Stimulated activated CD8-positive, alpha-beta memory T cell treated with anti-CD3 and anti-CD28 coated beads, Interleukin-12 subunit alpha, Interleukin-12 subunit beta, amount 100 ng/mL, for 24 hours (primary cell): ENCODE measurements around the gene LINC00237.

Source experiments
- DNase-seq: peaks from one replicate; pipeline ENCODE4 v3.0.0-alpha.2; 2020; ENCODE audit errors: extremely low read depth

The LINC00237 gene

DNA sequence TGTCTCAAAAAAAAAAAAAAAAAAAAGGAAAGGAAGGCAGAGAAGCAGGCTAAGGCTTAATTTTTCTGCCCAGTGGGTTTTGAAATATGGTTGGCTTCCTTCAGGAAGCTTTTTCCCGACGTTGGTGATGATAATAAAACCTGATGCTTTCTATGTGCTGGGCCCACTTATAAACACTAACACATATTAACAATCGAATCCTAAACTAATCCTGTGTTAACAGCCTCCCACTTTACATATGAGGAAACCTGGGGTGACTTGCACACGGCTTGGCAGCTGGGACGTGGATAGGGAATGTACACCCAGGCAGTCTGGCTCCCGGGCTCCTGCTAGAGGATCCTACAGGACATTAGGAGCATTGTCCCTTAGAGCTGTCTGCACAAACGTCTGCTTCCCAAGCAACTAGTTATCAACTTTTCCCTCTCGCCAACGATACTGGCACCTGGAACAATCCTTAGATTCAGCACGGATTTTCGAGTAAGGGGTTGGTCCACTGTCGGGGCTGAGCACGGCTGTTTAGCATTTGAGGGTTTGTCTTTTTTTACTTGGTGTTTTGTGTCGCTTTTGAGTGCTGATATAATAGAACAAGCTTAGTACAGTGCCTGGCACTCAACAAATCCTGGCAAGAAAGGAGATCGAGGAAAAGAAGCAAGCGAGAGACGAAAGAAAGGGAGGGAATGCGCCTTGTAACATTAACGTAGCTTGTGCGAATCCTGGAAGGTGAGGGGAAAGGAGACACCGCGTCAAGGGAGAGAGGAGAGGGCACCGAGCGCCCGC lies 19.1 kb upstream of the LINC00237 start:
- no peak for DNase-seq

- DNase-seq: no peak
Measured at GRCh38 chr20:21124190-21124589, 18.0 kb upstream of the LINC00237 start.

DNA sequence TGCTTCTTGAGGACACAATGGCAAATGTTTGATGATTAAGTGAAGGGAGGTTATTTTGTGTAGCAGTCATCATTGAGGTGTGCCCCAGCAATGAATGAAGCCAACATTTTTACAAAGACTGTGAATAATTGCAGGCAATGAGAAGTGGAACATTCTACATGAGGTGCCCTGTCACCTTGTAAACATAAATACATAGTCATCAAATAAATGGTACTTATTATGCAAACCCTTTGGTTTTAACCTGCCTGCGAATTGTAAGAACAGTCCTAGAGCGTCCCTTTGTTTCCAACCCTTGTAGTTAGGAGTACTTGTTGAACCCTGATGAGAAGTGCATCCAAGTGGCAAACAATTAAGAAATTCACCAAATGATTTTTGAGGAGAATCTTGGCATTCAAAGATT lies 12.6 kb upstream of the LINC00237 start:
- DNase-seq: no peak

GRCh38 chr20:21118138-21118537 lies 12.0 kb upstream of the LINC00237 start:
- no peak for DNase-seq

DNA sequence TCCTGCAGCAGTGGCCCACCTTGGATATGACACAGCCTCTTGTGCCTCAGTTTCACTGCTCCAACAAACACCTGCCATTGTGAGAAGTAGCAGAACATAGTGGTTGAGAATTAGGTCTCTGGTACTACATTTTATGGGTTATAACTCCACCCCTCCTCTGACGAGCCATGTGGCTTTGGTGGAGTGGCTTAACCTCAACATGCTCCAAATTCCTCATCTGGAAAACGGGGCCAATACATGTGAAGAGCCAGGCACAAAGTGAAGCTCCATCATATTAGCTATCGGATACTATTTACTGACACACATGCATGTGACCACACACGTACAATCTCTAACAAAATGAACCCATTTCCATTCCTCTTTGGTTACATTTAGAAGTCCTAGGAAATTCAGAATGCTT lies 11.4 kb upstream of the LINC00237 start:
- DNase-seq: no peak

DNA sequence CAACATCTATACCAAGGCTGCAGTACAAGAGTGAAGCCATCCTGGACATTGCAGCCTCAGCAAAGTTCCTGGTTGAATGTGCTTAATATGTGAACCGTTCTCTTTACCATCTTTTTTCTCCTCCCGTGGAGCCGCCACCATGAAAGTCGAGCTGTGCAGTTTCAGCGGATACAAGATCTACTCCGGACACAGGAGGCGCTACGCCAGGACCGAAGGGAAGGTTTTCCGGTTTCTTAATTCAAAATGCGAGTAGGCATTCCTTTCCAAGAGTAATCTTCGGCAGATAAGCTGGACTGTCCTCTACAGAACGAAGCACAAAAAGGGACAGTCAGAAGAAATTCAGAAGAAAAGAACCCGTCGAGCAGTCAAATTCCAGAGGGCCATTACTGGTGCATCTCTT lies 8.4 kb upstream of the LINC00237 start:
- DNase-seq: no peak

DNA sequence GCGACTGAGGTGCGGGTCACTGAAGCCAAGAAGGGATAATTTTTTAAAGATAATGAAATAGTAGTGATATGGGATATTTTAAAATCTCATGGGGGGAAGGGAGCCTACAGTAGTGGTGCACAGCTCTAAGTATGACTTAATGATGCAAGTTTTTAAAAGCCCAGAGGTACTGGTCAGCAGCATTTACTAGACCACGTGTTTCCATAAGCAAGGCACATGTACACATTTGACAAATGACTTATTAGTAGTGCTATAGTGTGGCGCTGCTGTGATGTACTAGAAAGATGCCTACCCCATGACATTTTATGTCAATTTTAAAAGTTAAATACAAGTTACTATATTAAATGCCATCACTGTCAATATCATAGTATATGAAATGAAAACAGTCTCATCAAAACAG lies 7.5 kb upstream of the LINC00237 start:
- no peak for DNase-seq

GRCh38 chr20:21111416-21111815 lies 5.3 kb upstream of the LINC00237 start:
- DNase-seq: no peak

DNA sequence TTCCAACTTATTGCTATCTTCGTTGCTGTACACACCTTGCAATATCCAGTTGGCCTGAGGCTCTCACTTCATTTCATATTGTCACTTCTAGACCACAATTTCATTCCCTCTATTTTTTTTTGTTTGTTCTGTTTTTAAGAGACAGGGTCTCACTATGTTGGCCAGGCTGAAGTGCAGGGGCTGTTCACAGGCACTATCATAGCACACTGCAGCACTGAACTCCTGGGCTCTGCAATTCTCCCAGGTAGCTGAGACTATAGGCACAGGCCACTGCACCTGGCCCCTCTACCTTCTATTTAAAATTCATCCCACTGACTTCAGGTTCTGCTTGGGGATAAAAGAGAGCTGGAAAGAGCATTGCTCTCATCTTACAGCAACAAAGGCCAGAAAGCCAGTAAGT lies 4.7 kb upstream of the LINC00237 start:
- DNase-seq: no peak

DNA sequence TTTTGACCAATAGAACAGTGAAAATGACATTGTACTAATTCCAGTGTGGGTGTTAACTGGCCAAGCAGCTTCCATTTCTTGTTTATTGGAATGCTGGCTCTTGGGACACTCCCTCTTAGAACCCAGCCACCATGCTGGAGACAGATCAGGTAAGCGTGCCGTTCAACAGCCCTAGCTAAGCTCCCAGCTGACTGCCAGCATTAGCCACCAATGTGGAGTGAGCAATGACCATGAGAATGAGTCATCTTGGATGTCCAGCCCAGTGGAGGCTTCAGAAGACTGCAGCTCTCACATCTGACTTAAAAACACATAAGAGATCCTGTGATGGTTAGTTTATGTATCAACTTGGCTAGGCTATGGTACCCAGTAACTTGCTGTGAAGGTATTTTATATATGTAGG lies 3.0 kb upstream of the LINC00237 start:
- no peak for DNase-seq

DNA sequence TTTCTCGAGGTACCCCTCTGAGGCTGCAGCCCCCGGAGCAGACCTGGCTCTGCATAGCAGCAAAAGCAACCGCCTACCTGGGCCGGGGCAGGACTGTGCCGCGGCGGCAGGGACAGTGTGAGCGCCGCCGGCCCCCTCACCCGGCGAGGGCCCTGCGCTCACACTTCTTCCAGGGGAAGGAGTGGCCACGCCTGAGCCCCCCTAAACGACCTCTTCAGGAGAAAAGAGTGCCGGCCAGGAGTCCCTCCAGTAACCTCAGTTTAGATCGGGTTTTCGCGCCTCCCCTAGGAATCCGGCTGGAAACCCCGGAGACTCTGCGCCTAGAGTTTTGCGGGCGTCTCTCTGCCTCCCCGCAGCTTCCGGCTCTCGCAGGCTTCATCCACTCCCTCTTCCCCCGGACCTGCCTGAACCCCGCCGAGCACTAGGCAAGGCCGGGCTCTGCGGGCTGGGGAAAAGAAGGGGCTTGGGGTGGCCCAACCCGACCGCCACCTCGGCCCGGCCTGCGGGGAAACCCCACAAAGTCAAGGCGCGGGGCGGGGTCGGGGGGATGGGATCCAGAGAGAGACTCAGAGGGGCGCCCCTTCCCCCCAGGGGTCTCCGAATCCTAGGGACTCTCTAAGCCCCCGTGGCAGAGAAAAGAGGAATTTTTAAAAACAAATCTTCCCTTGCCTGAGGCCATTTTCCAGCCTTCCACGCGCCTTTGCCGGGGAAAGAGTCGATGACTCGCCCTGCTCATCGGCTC lies 558 bp downstream of the LINC00237 start:
- DNase-seq: no peak

DNA sequence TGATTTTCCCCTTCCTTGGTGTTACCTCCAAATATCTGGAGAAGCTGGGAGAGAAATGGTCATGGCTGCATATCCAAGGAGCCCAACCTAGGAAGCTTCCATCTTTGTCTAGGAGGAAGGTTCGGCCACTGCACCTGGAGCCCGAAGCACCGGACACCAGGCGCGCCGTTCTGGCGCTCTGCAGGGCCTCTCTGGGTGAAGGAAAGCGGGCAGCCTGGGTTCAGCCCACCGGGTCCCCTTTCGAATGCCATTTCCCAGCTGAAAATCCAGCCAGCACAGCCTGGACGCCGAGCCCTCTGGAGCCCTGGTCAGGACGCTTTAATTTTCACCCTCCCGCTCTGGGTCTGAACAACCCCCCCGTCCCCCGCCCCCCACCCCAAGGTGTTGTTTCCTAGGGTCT lies 1.2 kb downstream of the LINC00237 start:
- no peak for DNase-seq

DNA sequence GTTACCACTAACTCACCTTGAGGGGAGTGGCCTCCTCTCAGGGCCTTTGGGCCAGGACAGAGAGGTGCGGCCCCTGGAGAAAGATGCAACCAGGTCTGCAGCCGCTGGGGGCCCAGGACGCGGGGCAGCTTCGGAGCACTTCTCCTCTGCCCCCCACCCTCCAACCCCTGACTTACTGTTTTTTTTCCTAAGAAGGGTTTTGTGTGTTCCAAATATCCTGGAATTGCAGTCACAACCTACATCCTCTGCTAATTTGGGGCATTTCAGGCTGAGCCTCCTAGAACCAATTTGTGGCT lies 1.7 kb downstream of the LINC00237 start:
- DNase-seq: no peak

DNA sequence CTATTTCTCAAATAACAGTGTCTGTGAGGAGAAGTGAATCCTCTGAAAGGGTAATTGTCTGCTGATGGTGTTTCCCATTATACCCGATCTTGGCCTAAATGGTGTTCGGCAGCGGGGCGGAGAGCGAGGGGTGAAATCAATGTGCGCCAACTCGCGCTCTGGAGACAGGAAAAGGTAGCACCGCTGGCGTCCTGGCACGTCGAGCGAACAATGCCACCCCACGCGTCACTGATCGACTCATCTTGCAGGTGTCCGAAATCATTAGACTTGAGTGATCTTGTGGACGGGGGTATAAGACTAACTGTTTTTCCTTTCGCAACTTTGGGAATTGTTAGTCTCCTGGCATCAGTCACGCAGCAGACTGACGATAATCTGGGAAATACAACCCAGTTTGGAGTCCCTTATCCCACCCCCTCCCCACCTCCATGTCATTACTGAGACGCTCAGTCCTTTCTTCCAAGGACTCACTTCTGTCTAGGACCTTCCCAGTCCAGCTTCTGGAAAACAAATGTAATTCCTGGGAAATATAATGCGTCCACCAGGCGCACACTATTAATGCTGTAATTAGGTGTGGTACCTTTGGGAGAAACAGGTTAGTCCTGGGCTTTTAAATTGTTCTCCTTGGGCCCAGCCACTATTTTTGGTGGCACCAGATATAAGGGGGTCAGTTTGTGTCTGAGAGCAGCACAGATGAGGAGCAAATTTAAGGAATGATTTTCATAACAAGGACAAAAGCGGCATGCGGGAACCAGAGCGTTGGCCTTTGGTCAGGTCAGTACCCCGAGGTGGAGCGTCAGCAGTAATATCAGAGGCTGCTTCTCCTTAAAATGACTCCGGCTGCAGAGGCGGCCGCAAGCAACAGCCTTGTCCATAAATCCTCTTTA lies 2.3 kb downstream of the LINC00237 start:
- no peak for DNase-seq

- DNase-seq: no peak
Measured at GRCh38 chr20:21102603-21103311, 3.4 kb downstream of the LINC00237 start.

DNA sequence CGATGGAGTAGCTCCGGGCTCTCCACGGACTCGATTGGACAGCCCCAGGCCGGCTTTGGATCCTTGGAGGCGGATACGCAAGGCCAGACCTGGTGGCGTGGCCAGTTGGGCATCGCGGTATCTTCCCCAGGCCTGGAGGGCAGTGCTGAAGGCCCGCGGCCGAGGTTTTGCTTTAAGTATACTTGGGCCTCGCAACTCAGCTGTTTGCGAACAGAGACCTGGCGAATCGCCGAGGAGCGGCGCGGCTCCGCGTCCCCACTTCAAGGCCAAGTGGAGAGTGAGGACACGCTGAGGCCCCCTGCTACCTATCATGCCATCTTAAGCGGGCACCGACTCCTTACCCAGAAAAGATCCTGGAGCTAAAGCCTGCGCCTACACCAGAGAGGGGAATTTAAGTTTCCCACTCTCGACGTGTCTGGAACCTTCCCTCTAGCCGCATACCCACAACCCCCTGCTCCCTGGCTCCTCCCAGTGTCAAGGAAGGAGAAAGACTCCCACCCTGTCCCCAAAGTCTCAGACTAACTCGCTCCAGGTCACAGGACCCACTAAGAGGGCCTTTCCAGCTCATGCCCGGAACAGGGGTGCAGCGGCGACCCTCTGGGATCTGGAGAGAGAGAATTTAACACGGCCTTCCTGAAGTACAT lies 4.1 kb downstream of the LINC00237 start:
- DNase-seq: no peak

DNA sequence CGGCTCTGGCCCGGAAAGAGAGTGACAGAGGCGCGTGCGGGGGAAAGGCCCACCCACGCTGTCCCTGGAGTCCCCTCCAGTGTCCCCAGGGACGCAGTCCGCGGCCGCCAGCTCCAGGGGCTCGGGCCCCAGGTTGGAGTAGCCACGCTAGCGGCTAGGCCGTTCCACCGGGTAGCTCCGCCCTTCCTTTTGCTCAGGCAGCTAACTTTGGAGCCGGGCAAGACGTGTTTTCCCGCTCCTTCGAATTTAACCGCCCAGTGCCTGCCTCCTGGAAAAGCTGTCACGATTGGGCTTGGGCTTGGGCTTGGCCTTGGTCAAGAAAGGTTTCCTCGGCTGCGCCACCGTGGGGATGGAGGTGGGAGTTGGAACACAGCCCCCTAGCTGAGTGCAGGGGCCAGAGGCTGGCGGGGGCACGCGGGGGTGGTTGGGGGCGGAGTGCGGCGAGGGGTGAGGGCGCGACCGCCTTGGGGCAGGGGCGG lies 4.7 kb downstream of the LINC00237 start:
- DNase-seq: no peak

- no peak for DNase-seq
Measured at GRCh38 chr20:21100578-21101452, 5.3 kb downstream of the LINC00237 start.

DNA sequence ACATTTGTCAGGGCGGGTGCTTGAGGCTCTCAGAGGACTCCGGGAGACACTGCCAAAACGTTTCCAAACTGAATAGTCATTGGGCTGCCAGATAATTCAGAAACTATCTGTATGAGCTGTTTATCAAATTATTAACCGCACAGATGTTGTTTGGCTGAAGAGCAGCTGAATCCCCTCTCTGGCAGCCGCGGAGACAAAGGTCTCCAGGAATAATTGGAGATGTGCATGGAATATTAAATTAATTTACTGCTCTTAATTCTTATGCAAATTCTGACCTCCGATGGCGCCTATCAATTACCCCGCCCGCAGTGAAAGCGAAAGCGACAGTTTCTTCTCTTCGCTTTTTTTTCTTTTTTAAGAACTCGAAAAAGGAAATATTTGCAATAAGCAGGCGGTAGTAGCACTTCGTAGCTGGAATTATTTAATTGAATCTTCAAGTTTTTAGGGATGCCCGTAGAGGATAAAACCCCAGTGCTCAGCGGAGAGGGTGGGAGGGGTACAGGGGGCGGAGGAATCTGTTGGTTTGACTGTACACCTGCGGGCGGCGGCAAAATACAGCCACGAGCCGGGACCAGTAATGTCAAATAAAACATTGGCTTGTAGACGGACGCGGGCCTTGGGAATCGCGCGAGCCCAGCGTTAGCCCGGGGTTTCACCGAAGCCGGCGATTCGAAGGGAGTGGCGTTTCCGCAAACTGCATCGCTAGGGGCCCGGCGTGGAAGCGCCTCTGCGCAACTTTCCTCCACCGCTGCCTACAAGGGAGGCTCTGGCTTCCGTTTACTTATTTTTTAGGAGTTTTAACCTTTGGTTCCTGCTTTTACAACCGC lies 6.2 kb downstream of the LINC00237 start:
- no peak for DNase-seq
